GM23338 (cell line): ENCODE data around the gene CYGB. TPM values are rescaled to one million over a fixed set of nuclear protein-coding genes. Genes with fewer than 3 reads are reported as not detected.

Experiments used
- ATAC-seq: fragments of 200-7000 bp; cut with Tn5 transposase; 3 replicates; pipeline ENCODE4 v1.9.1; 2020
- DNase-seq: peaks from one replicate; pipeline ENCODE4 v3.0.0-alpha.2; 2015; ENCODE audit warnings: low spot score
- H2AFZ ChIP-seq: fragments of 200-600 bp; sonication (generic); 2 replicates; pipeline ENCODE4 v1.8.0; 2016; ENCODE audit warnings: antibody characterized with exemption, mild to moderate bottlenecking, moderate library complexity
- H3F3A ChIP-seq: fragments of 200-600 bp; sonication (generic); replicated peaks from 2 replicates; pipeline ENCODE4 v1.8.0; 2017; ENCODE audit warnings: antibody characterized with exemption, mixed run types, low read depth
- H3K27ac ChIP-seq: fragments of 200-600 bp; sonication (generic); 2 replicates; pipeline ENCODE4 v1.6.1; 2016; ENCODE audit warnings: low read depth
- H3K27me3 ChIP-seq: fragments of 200-600 bp; sonication (generic); 2 replicates; pipeline ENCODE4 v1.8.0; 2016; ENCODE audit warnings: mild to moderate bottlenecking, mixed run types, moderate library complexity; ENCODE audit not compliant: insufficient read depth
- H3K36me3 ChIP-seq: fragments of 200-600 bp; sonication (generic); 2 replicates; pipeline ENCODE4 v1.8.0; 2016; ENCODE audit warnings: mild to moderate bottlenecking; ENCODE audit not compliant: insufficient read depth
- H3K4me1 ChIP-seq: fragments of 200-600 bp; sonication (generic); 2 replicates; pipeline ENCODE4 v1.8.0; 2016; ENCODE audit warnings: mild to moderate bottlenecking, moderate library complexity; ENCODE audit not compliant: insufficient read depth
- H3K4me2 ChIP-seq: fragments of 200-600 bp; sonication (generic); 2 replicates; pipeline ENCODE4 v1.7.1; 2017; ENCODE audit warnings: mixed run types
- H3K4me3 ChIP-seq: fragments of 200-600 bp; sonication (generic); 2 replicates; pipeline ENCODE4 v1.6.1; 2016; ENCODE audit warnings: mixed run types
- H3K79me2 ChIP-seq: fragments of 200-600 bp; sonication (generic); replicated peaks from 2 replicates; pipeline ENCODE4 v1.8.0; 2017; ENCODE audit warnings: mild to moderate bottlenecking; ENCODE audit not compliant: insufficient read depth
- H3K9me2 ChIP-seq: fragments of 200-600 bp; sonication (generic); 2 replicates; pipeline ENCODE4 v1.8.0; 2017; ENCODE audit not compliant: insufficient read depth
- H4K20me1 ChIP-seq: fragments of 200-600 bp; sonication (generic); replicated peaks from 2 replicates; pipeline ENCODE4 v1.8.0; 2017; ENCODE audit warnings: mild to moderate bottlenecking; ENCODE audit not compliant: insufficient read depth
- H3K27ac Mint-ChIP-seq: 2 replicates; pipeline ENCODE4 v1.8.0; 2020; ENCODE audit warnings: inconsistent platforms, mild to moderate bottlenecking, moderate library complexity, mixed read lengths
- H3K27me3 Mint-ChIP-seq: 3 replicates; pipeline ENCODE4 v1.8.0; 2022; ENCODE audit warnings: low read depth, mild to moderate bottlenecking, moderate library complexity, mixed read lengths, inconsistent platforms; ENCODE audit not compliant: insufficient read depth, poor library complexity
- H3K36me3 Mint-ChIP-seq: 3 replicates; pipeline ENCODE4 v1.8.0; 2021; ENCODE audit warnings: low read depth, mild to moderate bottlenecking, inconsistent platforms, moderate library complexity, mixed read lengths
- H3K4me1 Mint-ChIP-seq: 3 replicates; pipeline ENCODE4 v1.8.0; 2020; ENCODE audit warnings: mild to moderate bottlenecking, inconsistent platforms, mixed read lengths
- H3K4me3 Mint-ChIP-seq: 3 replicates; pipeline ENCODE4 v1.8.0; 2021; ENCODE audit warnings: moderate library complexity, mild to moderate bottlenecking, inconsistent platforms, mixed read lengths
- H3K9me3 Mint-ChIP-seq: 3 replicates; pipeline ENCODE4 v1.8.0; 2020; ENCODE audit warnings: moderate library complexity, mild to moderate bottlenecking, inconsistent platforms, mixed read lengths
- EZH2 ChIP-seq: fragments of 200-600 bp; sonication (generic); IDR thresholded peaks from one replicate; pipeline ENCODE4 v1.8.0; 2017; ENCODE audit warnings: antibody characterized with exemption, mild to moderate bottlenecking, low read depth; ENCODE audit not compliant: unreplicated experiment
- EZH2phosphoT487 ChIP-seq: fragments of 200-600 bp; sonication (generic); IDR thresholded peaks from one replicate; pipeline ENCODE4 v1.8.1; 2018; ENCODE audit warnings: antibody characterized with exemption; ENCODE audit not compliant: unreplicated experiment
- JUNB ChIP-seq: IDR thresholded peaks from one replicate; pipeline ENCODE4 v1.6.1; 2016; ENCODE audit warnings: antibody characterized with exemption; ENCODE audit not compliant: unreplicated experiment
- STAT1 ChIP-seq: IDR thresholded peaks from one replicate; pipeline ENCODE4 v1.6.1; 2016; ENCODE audit warnings: antibody characterized with exemption; ENCODE audit not compliant: unreplicated experiment
- polyA plus RNA-seq: library from polyadenylated mRNA; unstranded; fragments of >200 nt; fragmentation: Nextera tagmentation; extraction: Ambion mirVana; gene quantifications from 2 replicates; pipeline ENCODE4 v1.2.1, GENCODE V29; 2016
- total RNA-seq: library from RNA; depleted of rRNA; stranded (reverse); fragments of >200 nt; shearing (Covaris generic); gene quantifications from 2 replicates; pipeline ENCODE4 v1.2.3, GENCODE V29; 2014
- TF ChIP-seq, protein P1 (sequence below): fragments of 250-450 bp; sonication (Bioruptor Pico); IDR thresholded peaks from 2 replicates; pipeline ENCODE4 v1.5.0; 2020; ENCODE audit warnings: mild to moderate bottlenecking, moderate library complexity

CYGB gene
- total and polyA plus RNA-seq, 2 experiments from 2014 or later, result 1.2 to 1.7 TPM

DNA sequence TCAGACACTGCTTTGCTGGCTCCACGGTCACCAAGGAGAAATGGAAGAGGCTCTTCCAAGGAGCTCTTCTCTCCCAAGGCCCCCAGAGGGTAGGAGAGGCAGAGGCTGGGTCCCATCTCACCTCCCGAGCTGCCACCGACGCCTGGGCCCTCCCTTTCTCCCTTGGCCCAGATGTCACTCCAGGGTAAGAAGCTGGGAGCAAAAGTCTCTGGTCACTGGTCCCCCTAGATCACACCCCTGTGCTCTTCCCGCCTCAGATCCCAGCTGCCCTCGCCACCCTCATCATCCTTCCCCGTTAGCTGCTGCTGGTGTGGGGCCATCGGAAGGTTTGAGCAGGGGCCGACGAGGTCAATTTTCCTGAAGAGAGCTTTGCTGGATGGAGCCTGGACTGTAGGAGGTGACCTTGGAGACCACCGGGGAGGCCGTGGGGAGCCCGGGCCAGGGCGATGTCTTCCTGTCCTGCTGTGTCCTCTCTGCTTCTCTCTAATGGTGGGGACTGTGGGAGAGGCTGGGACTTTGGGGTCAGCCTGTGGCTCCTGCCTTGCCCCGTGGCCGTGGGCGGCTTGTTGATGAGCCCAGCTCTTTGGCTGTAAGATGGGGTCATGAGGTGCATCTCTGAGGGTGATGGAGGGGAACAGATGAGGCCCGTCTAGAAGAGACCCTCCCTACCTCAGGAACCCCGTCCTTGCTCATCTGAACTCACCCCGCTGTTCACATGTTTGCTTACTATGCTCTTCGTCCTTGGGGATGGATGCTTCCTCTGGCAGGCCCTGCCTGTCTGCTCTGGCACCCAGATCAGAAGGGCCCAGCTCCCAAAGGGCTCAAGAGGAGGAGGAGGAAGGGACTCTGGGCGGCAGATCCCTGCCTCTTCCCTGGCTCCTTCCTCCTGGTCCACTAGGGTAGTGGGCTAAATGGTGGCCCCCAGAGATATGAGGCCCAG lies 24.9 kb downstream of the CYGB start (continued):
- TF ChIP-seq, protein P1, sequence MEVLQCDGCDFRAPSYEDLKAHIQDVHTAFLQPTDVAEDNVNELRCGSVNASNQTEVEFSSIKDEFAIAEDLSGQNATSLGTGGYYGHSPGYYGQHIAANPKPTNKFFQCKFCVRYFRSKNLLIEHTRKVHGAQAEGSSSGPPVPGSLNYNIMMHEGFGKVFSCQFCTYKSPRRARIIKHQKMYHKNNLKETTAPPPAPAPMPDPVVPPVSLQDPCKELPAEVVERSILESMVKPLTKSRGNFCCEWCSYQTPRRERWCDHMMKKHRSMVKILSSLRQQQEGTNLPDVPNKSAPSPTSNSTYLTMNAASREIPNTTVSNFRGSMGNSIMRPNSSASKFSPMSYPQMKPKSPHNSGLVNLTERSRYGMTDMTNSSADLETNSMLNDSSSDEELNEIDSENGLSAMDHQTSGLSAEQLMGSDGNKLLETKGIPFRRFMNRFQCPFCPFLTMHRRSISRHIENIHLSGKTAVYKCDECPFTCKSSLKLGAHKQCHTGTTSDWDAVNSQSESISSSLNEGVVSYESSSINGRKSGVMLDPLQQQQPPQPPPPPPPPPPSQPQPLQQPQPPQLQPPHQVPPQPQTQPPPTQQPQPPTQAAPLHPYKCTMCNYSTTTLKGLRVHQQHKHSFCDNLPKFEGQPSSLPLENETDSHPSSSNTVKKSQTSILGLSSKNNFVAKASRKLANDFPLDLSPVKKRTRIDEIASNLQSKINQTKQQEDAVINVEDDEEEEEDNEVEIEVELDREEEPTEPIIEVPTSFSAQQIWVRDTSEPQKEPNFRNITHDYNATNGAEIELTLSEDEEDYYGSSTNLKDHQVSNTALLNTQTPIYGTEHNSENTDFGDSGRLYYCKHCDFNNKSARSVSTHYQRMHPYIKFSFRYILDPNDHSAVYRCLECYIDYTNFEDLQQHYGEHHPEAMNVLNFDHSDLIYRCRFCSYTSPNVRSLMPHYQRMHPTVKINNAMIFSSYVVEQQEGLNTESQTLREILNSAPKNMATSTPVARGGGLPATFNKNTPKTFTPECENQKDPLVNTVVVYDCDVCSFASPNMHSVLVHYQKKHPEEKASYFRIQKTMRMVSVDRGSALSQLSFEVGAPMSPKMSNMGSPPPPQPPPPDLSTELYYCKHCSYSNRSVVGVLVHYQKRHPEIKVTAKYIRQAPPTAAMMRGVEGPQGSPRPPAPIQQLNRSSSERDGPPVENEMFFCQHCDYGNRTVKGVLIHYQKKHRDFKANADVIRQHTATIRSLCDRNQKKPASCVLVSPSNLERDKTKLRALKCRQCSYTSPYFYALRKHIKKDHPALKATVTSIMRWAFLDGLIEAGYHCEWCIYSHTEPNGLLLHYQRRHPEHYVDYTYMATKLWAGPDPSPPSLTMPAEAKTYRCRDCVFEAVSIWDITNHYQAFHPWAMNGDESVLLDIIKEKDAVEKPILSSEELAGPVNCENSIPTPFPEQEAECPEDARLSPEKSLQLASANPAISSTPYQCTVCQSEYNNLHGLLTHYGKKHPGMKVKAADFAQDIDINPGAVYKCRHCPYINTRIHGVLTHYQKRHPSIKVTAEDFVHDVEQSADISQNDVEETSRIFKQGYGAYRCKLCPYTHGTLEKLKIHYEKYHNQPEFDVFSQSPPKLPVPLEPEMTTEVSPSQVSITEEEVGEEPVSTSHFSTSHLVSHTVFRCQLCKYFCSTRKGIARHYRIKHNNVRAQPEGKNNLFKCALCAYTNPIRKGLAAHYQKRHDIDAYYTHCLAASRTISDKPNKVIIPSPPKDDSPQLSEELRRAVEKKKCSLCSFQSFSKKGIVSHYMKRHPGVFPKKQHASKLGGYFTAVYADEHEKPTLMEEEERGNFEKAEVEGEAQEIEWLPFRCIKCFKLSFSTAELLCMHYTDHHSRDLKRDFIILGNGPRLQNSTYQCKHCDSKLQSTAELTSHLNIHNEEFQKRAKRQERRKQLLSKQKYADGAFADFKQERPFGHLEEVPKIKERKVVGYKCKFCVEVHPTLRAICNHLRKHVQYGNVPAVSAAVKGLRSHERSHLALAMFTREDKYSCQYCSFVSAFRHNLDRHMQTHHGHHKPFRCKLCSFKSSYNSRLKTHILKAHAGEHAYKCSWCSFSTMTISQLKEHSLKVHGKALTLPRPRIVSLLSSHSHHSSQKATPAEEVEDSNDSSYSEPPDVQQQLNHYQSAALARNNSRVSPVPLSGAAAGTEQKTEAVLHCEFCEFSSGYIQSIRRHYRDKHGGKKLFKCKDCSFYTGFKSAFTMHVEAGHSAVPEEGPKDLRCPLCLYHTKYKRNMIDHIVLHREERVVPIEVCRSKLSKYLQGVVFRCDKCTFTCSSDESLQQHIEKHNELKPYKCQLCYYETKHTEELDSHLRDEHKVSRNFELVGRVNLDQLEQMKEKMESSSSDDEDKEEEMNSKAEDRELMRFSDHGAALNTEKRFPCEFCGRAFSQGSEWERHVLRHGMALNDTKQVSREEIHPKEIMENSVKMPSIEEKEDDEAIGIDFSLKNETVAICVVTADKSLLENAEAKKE (CRISPR knock-in tag), result no peak
- TF ChIP-seq STAT1 (no peak), EZH2phosphoT487 (no peak), JUNB (no peak)

DNA sequence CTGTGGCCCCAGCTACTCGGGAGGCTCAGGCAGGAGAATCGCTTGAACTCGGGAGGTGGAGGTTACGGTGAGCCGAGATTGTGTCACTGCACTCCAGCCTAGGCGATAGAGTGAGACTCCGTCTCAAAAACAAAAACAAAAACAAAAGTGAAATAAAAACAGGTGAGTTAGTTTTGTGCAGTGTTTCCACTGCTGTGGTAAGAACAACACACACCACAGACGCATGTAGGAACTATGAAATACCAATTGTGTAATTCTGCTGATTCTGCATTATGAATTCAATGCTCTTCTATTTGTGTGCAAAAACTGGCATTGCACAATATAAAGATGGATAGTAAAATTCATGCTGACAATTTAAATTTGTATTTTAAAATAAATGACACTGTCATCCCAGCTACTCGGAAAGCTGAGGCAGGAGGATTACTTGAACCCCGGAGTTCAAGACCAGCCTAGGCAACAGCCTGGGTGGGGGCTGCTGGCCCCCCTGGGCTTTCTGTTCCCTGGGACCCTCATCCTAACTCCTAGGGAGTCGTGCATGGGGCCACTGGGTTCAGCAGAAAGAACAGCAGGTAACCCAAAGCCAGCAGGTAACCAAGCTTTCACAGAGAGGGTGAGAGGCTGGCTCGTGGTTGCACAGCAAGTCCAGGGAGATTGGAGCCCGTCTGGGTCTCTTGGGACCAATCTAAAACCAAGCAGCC lies 25.7 kb downstream of the CYGB start:
- Mint-ChIP-seq H3K27me3 (peaks cover 9% of the 10 kb centered on the region), H3K4me3 (no peak overlapping the region), H3K27ac (no peak overlapping the region), H3K4me1 (no peaks in the 10 kb centered on the region; the same call in 2 of the 3 replicates), H3K9me3 (no peaks in the 10 kb centered on the region), H3K36me3 (no peaks in the 10 kb centered on the region)
- no peaks in the 10 kb centered on the region for H3K36me3 ChIP-seq
- no peaks in the 10 kb centered on the region for H3K4me1 ChIP-seq
- H3K79me2 ChIP-seq, result no peaks in the 10 kb centered on the region
- no peaks in the 10 kb centered on the region for H4K20me1 ChIP-seq
- no peak for TF ChIP-seq EZH2
- TF ChIP-seq, protein P1 (CRISPR knock-in tag), result no peak
- H3K9me2 ChIP-seq, result no peaks in the 10 kb centered on the region
- DNase-seq, result no peak
- no peak for ATAC-seq
- H3F3A ChIP-seq, result no peaks in the 10 kb centered on the region
- H3K4me2 ChIP-seq, result no peak overlapping the region
- no peak overlapping the region for H3K27ac ChIP-seq
- H3K27me3 ChIP-seq, result no peaks in the 10 kb centered on the region; the same call in 1 of the 2 replicates
- no peak overlapping the region for H2AFZ ChIP-seq
- no peak overlapping the region for H3K4me3 ChIP-seq
